ENCODE results near the gene SAMD13. TPM values are rescaled to one million over a fixed set of nuclear protein-coding genes. Genes with fewer than 3 reads are reported as not detected.
A peak's percentile ranks its signal among the peaks of the same experiment; 100 is the strongest.

SAMD13 gene
- polyA plus RNA-seq, 1 of the 3 experiments (the other 2 are of a cell fraction) = 1.3 TPM

DNA sequence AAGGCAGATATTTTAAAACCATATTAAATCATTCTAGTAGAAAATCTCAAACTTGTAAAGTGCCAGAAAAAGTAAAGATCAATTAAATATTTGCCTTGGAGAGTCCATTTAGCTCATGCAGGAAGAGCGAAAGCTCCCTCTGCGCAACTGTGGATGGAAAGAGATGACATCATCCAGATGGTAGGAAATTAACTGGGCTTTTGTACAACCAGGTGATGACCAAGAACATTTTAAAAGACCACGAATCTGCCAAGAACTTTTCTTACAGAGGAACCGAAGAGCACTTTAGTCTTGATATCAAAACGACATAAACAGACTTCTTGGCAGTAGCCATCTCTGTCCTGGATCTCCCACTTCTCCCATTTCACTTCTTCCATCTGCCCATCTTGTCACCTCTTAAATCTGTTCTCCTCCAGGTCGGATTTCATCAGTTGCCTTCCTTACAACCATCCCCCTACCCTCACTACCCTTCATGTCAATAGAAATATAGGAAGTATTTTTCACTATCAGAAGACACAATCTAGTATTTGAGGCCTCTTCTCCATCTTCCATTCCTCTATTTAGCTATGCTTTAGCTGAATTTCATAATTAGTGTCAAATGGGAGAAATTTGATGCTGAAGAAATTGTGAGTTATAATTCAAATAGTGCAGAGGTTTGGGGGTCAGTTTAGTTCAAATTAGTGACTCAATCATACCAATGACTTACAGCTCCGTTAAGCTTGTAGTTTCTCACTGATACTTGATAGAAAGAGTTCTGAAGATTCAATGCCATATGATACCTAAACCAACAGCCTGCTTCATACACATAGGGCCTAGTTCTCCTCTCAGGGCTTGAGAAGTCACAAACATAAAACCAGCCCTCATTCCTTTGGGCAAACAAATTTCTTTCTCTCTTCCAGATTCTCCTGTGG, 74.7 kb downstream of the SAMD13 start:
- Histone ChIP-seq H3K9ac (no peak overlapping the region), H3K27ac (ENCODE audit: low read depth in 2 of 2, low read length in 1 of 2) (no peak overlapping the region; a peak in 1 of 4 replicates), H3K27me3 (ENCODE audit: insufficient read depth) (no peaks in the 10 kb centered on the region), H3K4me3 (ENCODE audit: low read depth in 2 of 2, low read length in 1 of 2) (no peak overlapping the region), H3K36me3 (replicated peaks in 1 of 2; ENCODE audit: control insufficient read depth in 1 of 2, insufficient read depth in 2 of 2, low read length in 1 of 2) (no peaks in the 10 kb centered on the region), H4K20me1 (ENCODE audit: insufficient read depth) (no peaks in the 10 kb centered on the region), H3K4me2 (no peak overlapping the region), H3K9me3 (no peaks in the 10 kb centered on the region), H3F3A (replicated peaks; ENCODE audit: insufficient read depth) (no peaks in the 10 kb centered on the region), H2AFZ (ENCODE audit: low read depth) (no peak overlapping the region), H3K4me1 (ENCODE audit: control insufficient read depth in 1 of 2, insufficient read depth in 2 of 2, low read depth in 1 of 2, low read length in 1 of 2) (peaks cover 8 to 19% of the 10 kb centered on the region in 2 experiments), H3K79me2 (ENCODE audit: insufficient read depth) (no peaks in the 10 kb centered on the region), H3K9me2 (no peaks in the 10 kb centered on the region)
- TF ChIP-seq MEF2A (IDR thresholded peaks at IDR 0.05; ENCODE audit: borderline replicate concordance, low read depth) = no peak
- TF ChIP-seq POLR2AphosphoS5 (IDR thresholded peaks at IDR 0.05; ENCODE audit: low read depth, low read length) = no peak
- 76% methylated on average over 7 of the region's 7 CpGs for WGBS (ENCODE audit: low lambda C conversion rate)
- ChIA-PET POLR2A (no interaction called here), CTCF (interaction anchor here (1.0 kb wide), 1 partner anchor 22 kb away, joined by 3 read pairs; no protein-coding TSS in a partner anchor)
- no peak for DNase-seq

- H3K9me2 ChIP-seq = no peaks in the 10 kb centered on the region
- ChIA-PET CTCF (interaction anchor here (0.6 kb wide), 1 partner anchor 23 kb away, joined by 4 read pairs; no protein-coding TSS in a partner anchor), POLR2A (no interaction called here)
- whole genome bisulfite sequencing (ENCODE audit: low lambda C conversion rate) = 25% methylated on average over 3 of the region's 3 CpGs
- peak overlapping the region; percentile 42 for H3K4me2 ChIP-seq
- no peaks in the 10 kb centered on the region for H4K20me1 ChIP-seq (ENCODE audit: insufficient read depth)
- no peak overlapping the region for H2AFZ ChIP-seq (ENCODE audit: low read depth)
- H3K4me1 ChIP-seq (ENCODE audit: control insufficient read depth in 1 of 2, insufficient read depth in 2 of 2, low read depth in 1 of 2, low read length in 1 of 2) = peaks cover 8 to 19% of the 10 kb centered on the region in 2 experiments
- no peak overlapping the region for H3K9ac ChIP-seq
- no peak overlapping the region for H3K4me3 ChIP-seq (ENCODE audit: low read depth in 2 of 2, low read length in 1 of 2)
- H3K27ac ChIP-seq (ENCODE audit: low read depth in 2 of 2, low read length in 1 of 2) = peak overlapping the region; percentile 25 to 29; a peak in 3 of 4 replicates
- no peaks in the 10 kb centered on the region for H3K27me3 ChIP-seq (ENCODE audit: insufficient read depth)
- no peaks in the 10 kb centered on the region for H3K9me3 ChIP-seq
- no peaks in the 10 kb centered on the region for H3K79me2 ChIP-seq (ENCODE audit: insufficient read depth)
- H3F3A ChIP-seq (replicated peaks; ENCODE audit: insufficient read depth) = no peaks in the 10 kb centered on the region
- no peak for DNase-seq
- no peaks in the 10 kb centered on the region for H3K36me3 ChIP-seq (replicated peaks in 1 of 2; ENCODE audit: control insufficient read depth in 1 of 2, insufficient read depth in 2 of 2, low read length in 1 of 2)
- TF ChIP-seq ZBTB33 (IDR thresholded peaks at IDR 0.05; ENCODE audit: borderline replicate concordance, low read depth) (no peak), RXRA (IDR thresholded peaks at IDR 0.05; ENCODE audit: borderline replicate concordance, low read depth) (no peak), EP300 (IDR thresholded peaks at IDR 0.05; ENCODE audit: borderline replicate concordance in 1 of 2, low read depth in 1 of 2, low read length in 1 of 2) (peak; percentile 18 to 40; a peak in 1 of 4 replicates), GABPA (IDR thresholded peaks at IDR 0.05; ENCODE audit: low read depth) (no peak), TAF1 (IDR thresholded peaks at IDR 0.05; ENCODE audit: borderline replicate concordance, low read depth, low read length) (no peak), TEAD4 (IDR thresholded peaks at IDR 0.05; ENCODE audit: borderline replicate concordance, insufficient read depth) (0 out of 2 replicates have a peak, but pooled peaks have one; percentile 51), TCF12 (IDR thresholded peaks at IDR 0.05) (peak; percentile 76; the same call in 1 of the 2 replicates), GATA2 (CRISPR knock-in tag; IDR thresholded peaks at IDR 0.05) (no peak), CHD2 (IDR thresholded peaks at IDR 0.05; ENCODE audit: low read length, partially characterized antibody) (no peak), YY1 (IDR thresholded peaks at IDR 0.05; ENCODE audit: low read depth) (no peak), JUND (IDR thresholded peaks at IDR 0.05) (peak; percentile 72), NFIC (IDR thresholded peaks at IDR 0.05; ENCODE audit: borderline replicate concordance) (peak; percentile 72), FOSL2 (IDR thresholded peaks at IDR 0.05; ENCODE audit: borderline replicate concordance, low read depth) (peak; percentile 82), PBX3 (IDR thresholded peaks at IDR 0.05) (peak; percentile 52; the same call in 1 of the 2 replicates), RCOR1 (IDR thresholded peaks at IDR 0.05; ENCODE audit: low read length) (no peak), MEF2A (IDR thresholded peaks at IDR 0.05; ENCODE audit: borderline replicate concordance, low read depth) (no peak), RAD21 (IDR thresholded peaks at IDR 0.05; ENCODE audit: low read length) (no peak), RFX5 (IDR thresholded peaks at IDR 0.05; ENCODE audit: low read length) (no peak)
- TF ChIP-seq, protein P1, sequence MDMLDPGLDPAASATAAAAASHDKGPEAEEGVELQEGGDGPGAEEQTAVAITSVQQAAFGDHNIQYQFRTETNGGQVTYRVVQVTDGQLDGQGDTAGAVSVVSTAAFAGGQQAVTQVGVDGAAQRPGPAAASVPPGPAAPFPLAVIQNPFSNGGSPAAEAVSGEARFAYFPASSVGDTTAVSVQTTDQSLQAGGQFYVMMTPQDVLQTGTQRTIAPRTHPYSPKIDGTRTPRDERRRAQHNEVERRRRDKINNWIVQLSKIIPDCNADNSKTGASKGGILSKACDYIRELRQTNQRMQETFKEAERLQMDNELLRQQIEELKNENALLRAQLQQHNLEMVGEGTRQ (IDR thresholded peaks at IDR 0.05; ENCODE audit: borderline replicate concordance, low read depth, low read length) = no peak
- TF ChIP-seq, protein P2, sequence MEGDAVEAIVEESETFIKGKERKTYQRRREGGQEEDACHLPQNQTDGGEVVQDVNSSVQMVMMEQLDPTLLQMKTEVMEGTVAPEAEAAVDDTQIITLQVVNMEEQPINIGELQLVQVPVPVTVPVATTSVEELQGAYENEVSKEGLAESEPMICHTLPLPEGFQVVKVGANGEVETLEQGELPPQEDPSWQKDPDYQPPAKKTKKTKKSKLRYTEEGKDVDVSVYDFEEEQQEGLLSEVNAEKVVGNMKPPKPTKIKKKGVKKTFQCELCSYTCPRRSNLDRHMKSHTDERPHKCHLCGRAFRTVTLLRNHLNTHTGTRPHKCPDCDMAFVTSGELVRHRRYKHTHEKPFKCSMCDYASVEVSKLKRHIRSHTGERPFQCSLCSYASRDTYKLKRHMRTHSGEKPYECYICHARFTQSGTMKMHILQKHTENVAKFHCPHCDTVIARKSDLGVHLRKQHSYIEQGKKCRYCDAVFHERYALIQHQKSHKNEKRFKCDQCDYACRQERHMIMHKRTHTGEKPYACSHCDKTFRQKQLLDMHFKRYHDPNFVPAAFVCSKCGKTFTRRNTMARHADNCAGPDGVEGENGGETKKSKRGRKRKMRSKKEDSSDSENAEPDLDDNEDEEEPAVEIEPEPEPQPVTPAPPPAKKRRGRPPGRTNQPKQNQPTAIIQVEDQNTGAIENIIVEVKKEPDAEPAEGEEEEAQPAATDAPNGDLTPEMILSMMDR (IDR thresholded peaks at IDR 0.05) = no peak
These were observed 76.1 kb downstream of the SAMD13 start for GRCh38 chr1:84377480-84378095.

Data from SK-N-SH (cell line).